Panc1 (cell line): ENCODE measurements around the gene ZDHHC14.

Experiments used
- POLR2AphosphoS5 ChIP-seq: IDR thresholded peaks from 2 replicates; pipeline ENCODE4 v1.6.1; 2012; ENCODE audit warnings: mild to moderate bottlenecking, low read depth, low read length, moderate library complexity
- SIN3A ChIP-seq: IDR thresholded peaks from 2 replicates; pipeline ENCODE4 v1.6.1; 2012; ENCODE audit warnings: low read depth, mild to moderate bottlenecking, low read length, moderate library complexity, borderline replicate concordance; ENCODE audit not compliant: insufficient read depth
- TF ChIP-seq, protein P1 (sequence below): fragments of 450-650 bp; IDR thresholded peaks from 2 replicates; pipeline ENCODE4 v1.5.1; 2017; ENCODE audit warnings: mild to moderate bottlenecking
- TF ChIP-seq, protein P2 (sequence below), 2 experiments: IDR thresholded peaks; 2 replicates each; pipeline ENCODE4 v1.6.1; 2011 to 2012; ENCODE audit warnings: low read depth in 2 of 2, control low read depth in 1 of 2, low read length in 1 of 2, mild to moderate bottlenecking in 1 of 2, moderate library complexity in 1 of 2; ENCODE audit not compliant: insufficient read depth in 1 of 2

DNA sequence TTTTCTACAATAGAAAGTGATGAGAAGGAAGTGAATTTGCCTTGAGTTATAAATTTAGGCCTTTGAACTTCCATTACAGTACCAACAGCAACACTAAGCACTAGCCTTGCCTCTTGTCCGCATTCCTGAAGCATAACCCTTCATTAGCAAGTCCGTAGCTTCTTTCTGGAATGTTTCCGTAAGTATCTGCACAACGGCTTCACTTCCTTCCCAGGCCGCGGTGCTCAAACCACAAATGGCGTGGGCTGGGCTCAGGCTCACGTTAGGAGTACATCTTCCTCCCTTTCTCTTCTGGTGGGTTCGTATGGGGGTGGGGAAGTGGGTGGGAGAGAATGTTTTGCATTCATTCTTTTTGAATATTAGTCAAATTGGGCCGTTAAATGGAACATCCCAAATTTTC lies 248.2 kb downstream of the ZDHHC14 start:
- TF ChIP-seq, protein P1, sequence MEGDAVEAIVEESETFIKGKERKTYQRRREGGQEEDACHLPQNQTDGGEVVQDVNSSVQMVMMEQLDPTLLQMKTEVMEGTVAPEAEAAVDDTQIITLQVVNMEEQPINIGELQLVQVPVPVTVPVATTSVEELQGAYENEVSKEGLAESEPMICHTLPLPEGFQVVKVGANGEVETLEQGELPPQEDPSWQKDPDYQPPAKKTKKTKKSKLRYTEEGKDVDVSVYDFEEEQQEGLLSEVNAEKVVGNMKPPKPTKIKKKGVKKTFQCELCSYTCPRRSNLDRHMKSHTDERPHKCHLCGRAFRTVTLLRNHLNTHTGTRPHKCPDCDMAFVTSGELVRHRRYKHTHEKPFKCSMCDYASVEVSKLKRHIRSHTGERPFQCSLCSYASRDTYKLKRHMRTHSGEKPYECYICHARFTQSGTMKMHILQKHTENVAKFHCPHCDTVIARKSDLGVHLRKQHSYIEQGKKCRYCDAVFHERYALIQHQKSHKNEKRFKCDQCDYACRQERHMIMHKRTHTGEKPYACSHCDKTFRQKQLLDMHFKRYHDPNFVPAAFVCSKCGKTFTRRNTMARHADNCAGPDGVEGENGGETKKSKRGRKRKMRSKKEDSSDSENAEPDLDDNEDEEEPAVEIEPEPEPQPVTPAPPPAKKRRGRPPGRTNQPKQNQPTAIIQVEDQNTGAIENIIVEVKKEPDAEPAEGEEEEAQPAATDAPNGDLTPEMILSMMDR, result no peak
- TF ChIP-seq POLR2AphosphoS5, result no peak
- TF ChIP-seq SIN3A, result no peak
- TF ChIP-seq, protein P2, sequence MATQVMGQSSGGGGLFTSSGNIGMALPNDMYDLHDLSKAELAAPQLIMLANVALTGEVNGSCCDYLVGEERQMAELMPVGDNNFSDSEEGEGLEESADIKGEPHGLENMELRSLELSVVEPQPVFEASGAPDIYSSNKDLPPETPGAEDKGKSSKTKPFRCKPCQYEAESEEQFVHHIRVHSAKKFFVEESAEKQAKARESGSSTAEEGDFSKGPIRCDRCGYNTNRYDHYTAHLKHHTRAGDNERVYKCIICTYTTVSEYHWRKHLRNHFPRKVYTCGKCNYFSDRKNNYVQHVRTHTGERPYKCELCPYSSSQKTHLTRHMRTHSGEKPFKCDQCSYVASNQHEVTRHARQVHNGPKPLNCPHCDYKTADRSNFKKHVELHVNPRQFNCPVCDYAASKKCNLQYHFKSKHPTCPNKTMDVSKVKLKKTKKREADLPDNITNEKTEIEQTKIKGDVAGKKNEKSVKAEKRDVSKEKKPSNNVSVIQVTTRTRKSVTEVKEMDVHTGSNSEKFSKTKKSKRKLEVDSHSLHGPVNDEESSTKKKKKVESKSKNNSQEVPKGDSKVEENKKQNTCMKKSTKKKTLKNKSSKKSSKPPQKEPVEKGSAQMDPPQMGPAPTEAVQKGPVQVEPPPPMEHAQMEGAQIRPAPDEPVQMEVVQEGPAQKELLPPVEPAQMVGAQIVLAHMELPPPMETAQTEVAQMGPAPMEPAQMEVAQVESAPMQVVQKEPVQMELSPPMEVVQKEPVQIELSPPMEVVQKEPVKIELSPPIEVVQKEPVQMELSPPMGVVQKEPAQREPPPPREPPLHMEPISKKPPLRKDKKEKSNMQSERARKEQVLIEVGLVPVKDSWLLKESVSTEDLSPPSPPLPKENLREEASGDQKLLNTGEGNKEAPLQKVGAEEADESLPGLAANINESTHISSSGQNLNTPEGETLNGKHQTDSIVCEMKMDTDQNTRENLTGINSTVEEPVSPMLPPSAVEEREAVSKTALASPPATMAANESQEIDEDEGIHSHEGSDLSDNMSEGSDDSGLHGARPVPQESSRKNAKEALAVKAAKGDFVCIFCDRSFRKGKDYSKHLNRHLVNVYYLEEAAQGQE (IDR thresholded peaks at IDR 0.05; ENCODE audit: insufficient read depth in 1 of 2, low read depth in 2 of 2, low read length in 1 of 2), result no peak
